ENCODE measurements around the gene ZNF205. TPM values are rescaled to one million over a fixed set of nuclear protein-coding genes. Genes with fewer than 3 reads are reported as not detected.

Gene ZNF205
- total and polyA plus RNA-seq, 2 of the 8 experiments (the other 6 are each of a cell fraction or from before 2014, with no cell fraction given): 19.1 to 19.9 TPM

- TF ChIP-seq SP4 (IDR thresholded peaks at IDR 0.05; ENCODE audit: low read length): no peak
- TF ChIP-seq MAX (IDR thresholded peaks at IDR 0.05): peak; percentile 63; the same call in 1 of the 2 replicates
- TF ChIP-seq EZH2 (IDR thresholded peaks at IDR 0.05; ENCODE audit: low read depth, low read length, severe bottlenecking): no peak
- TF ChIP-seq SIN3A (conservative IDR thresholded peaks at IDR 0.05 in 1 of 2, IDR thresholded peaks at IDR 0.05 in 1 of 2; ENCODE audit: low read depth in 1 of 2, low read length in 2 of 2): peak in 1 of 2 experiments; percentile 68; a peak in 2 of 4 replicates
- TF ChIP-seq SP1 (IDR thresholded peaks at IDR 0.05; ENCODE audit: low read depth, low read length): no peak
- TF ChIP-seq SIRT6 (IDR thresholded peaks at IDR 0.05; ENCODE audit: low read length): no peak
- 0 out of 2 replicates have a peak, but pooled peaks have one; percentile 26 for TF ChIP-seq YY1 (IDR thresholded peaks at IDR 0.05; ENCODE audit: low read depth, low read length)
- TF ChIP-seq EP300 (IDR thresholded peaks at IDR 0.05; ENCODE audit: borderline replicate concordance in 1 of 2, low read depth in 2 of 2, low read length in 2 of 2): no peak
- TF ChIP-seq RFX5 (IDR thresholded peaks at IDR 0.05; ENCODE audit: borderline replicate concordance, low read depth, low read length): no peak
- TF ChIP-seq JUN (IDR thresholded peaks at IDR 0.05; ENCODE audit: low read depth, low read length): no peak
- no peak for TF ChIP-seq RXRA (IDR thresholded peaks at IDR 0.05; ENCODE audit: insufficient read depth, low read depth, low read length)
- peak; percentile 78 for TF ChIP-seq E2F6 (IDR thresholded peaks at IDR 0.05)
- no peak for TF ChIP-seq JUND (IDR thresholded peaks at IDR 0.05; ENCODE audit: low read length)
These were observed 40.0 kb downstream of the ZNF205 start (continued) for GRCh38 chr16:3152277-3152990.

Measured in H1 (cell line).